ENCODE data around the gene MZF1. TPM values are rescaled to one million over a fixed set of nuclear protein-coding genes. Genes with fewer than 3 reads are reported as not detected.

MZF1 gene
- total RNA-seq, 1 donor from 2014 or later: 43.3 TPM

DNA sequence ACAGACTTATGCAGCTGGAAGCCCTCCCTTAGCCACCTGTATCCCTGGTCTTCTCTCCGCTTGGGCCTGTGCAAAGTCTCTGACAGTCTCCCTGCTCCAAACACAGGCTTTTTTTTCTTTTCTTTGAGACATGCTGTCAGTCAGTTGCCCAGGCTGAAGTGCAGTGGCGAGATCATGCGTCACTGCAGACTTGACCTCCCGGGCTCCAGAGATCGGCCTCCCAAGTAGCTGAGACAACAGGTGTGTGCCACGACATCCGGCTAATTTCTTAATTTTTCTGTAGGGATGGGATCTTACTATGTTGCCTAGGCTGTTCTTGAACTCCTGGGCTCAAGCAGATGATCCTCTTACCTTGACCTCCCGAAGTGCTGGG is 1.6 kb downstream of the MZF1 start:
- Mint-ChIP-seq H3K4me3 (peak overlapping the region; percentile 99), H3K36me3 (ENCODE audit: low read depth) (no peaks in the 10 kb centered on the region), H3K4me1 (peaks cover 37% of the 10 kb centered on the region), H3K27ac (ENCODE audit: unreplicated experiment) (no peak overlapping the region), H3K27me3 (ENCODE audit: low read depth) (peaks cover 6% of the 10 kb centered on the region), H3K9me3 (no peaks in the 10 kb centered on the region)
- TF ChIP-seq, protein P1, sequence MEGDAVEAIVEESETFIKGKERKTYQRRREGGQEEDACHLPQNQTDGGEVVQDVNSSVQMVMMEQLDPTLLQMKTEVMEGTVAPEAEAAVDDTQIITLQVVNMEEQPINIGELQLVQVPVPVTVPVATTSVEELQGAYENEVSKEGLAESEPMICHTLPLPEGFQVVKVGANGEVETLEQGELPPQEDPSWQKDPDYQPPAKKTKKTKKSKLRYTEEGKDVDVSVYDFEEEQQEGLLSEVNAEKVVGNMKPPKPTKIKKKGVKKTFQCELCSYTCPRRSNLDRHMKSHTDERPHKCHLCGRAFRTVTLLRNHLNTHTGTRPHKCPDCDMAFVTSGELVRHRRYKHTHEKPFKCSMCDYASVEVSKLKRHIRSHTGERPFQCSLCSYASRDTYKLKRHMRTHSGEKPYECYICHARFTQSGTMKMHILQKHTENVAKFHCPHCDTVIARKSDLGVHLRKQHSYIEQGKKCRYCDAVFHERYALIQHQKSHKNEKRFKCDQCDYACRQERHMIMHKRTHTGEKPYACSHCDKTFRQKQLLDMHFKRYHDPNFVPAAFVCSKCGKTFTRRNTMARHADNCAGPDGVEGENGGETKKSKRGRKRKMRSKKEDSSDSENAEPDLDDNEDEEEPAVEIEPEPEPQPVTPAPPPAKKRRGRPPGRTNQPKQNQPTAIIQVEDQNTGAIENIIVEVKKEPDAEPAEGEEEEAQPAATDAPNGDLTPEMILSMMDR (conservative IDR thresholded peaks at IDR 0.05): no peak
- no peak for DNase-seq (ENCODE audit: low read depth, low spot score)

DNA sequence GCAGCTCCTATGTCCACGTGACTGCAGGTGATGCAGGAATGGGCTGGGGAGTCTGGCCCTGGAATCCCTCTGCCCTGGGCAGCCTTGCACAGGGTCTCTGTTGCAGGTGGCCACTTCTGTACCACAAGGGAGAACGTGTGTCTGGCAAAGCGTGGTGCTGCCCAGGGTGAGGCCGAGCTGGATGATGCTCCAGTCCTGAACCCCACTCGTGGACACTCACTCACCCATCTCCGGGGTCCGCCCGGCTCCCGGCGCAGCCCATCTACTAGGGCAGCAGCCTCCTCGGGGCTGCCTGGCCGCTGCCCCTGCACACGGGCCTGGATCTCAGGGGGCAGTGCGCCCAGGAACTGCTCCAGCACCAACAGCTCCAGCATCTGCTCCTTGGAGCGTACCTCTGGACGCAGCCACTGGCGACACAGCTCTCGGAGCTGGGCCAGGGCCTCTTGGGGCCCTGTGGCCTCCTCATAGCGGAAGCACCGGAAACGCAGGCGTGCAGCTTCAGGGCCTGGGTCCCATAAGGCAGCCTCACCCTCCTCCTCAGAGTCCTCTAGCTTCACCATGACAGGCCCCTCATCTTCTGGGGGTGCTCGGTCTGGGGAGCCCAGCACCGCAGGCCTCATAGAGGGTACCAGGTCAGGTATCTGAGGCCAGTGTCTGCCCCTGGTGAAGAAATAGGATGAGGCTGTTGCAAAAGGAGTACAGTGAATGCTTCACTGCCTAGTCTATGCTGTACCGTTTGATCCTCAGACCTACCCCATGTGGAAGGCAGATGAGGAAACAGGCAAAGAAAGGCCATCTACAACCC is 2.2 kb downstream of the MZF1 start:
- Mint-ChIP-seq H3K4me1 (peaks cover 35% of the 10 kb centered on the region), H3K27ac (ENCODE audit: unreplicated experiment) (no peak overlapping the region), H3K27me3 (ENCODE audit: low read depth) (peaks cover 6% of the 10 kb centered on the region), H3K36me3 (ENCODE audit: low read depth) (no peaks in the 10 kb centered on the region), H3K4me3 (no peak overlapping the region), H3K9me3 (no peaks in the 10 kb centered on the region)
- no peak for DNase-seq (ENCODE audit: low read depth, low spot score)
- TF ChIP-seq, protein P1 (conservative IDR thresholded peaks at IDR 0.05): no peak

DNA sequence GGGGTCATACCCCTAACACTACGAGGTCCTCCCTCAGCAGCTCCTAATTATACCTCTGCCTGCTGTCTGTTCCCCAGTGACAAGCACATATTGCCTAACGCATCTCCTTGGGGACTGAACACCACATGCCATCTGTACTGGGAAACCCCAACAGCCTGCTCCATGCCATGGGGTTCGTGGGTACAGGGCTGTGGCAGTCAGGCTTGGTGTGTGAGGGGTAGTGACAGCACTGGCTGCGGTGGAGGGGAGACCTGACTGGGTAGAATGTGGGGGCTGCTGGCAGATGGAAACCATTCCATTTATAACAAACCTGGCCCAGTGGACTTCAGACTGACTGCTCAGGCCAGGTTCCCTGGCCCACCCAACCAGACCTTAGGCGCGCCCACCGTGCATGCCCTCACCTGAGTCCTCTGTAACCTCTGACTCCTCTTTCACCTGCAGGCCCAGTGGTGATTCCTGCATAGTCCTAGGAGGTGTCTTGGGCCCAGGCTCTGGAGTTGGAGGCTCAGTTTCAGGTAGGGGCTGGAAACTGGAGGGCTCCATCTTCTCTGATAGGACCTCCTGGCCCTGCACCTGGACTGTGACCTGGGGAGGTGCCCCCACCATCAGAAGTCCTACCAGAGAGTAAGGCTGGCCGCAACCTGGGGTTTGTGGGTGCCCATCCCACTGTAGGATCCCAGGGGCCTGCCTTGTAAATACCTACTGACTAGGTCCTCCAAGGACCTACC is 3.0 kb downstream of the MZF1 start:
- no peaks in the 10 kb centered on the region for H3K9me3 Mint-ChIP-seq
- H3K36me3 Mint-ChIP-seq (ENCODE audit: low read depth): no peaks in the 10 kb centered on the region
- H3K4me1 Mint-ChIP-seq: peaks cover 31% of the 10 kb centered on the region
- H3K4me3 Mint-ChIP-seq: peak overlapping the region; percentile 62
- H3K27ac Mint-ChIP-seq (ENCODE audit: unreplicated experiment): peak overlapping the region; percentile 84
- H3K27me3 Mint-ChIP-seq (ENCODE audit: low read depth): peaks cover 6% of the 10 kb centered on the region
- no peak for DNase-seq (ENCODE audit: low read depth, low spot score)
- TF ChIP-seq, protein P1 (conservative IDR thresholded peaks at IDR 0.05): no peak

DNA sequence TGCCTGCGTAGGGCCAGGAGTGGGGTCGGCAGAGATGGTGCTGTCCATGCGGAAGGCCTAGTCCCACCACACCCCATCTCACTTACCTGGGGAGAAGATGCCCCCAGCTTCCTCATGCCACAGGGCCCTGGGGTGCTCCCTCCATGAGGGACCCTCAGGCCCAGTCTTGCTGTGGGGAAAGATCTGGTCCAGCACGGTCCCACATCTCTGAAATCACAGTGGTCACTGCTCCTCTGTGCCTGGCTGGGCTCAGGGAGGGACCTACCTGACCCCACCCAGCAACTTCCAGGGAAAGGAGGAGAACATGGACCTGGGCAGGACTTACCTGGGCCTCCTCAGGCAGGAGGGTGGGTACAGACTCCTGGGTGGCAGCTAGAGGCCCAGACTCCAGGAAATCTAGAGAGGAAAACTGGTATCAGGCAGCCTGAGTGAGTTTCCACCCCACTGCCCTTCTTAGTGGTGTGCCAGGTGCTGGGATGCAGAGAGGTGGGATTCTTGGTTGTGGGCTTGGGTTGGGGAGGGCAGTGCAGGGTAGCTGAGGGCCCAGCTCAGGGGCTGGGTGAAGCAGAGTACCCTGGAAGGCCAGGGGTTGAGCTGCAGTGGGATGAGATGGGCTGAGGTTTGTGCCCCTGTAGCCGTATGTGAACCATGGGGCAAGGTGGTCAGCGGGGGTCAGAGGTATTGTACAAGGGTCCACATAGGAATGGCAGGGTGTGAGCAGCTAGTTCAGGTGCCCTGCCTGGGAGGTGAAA is 3.8 kb downstream of the MZF1 start:
- H3K9me3 Mint-ChIP-seq: no peaks in the 10 kb centered on the region
- H3K36me3 Mint-ChIP-seq (ENCODE audit: low read depth): no peaks in the 10 kb centered on the region
- peaks cover 27% of the 10 kb centered on the region for H3K4me1 Mint-ChIP-seq
- H3K27ac Mint-ChIP-seq (ENCODE audit: unreplicated experiment): no peak overlapping the region
- H3K4me3 Mint-ChIP-seq: peak overlapping the region; percentile 62
- no peak for DNase-seq (ENCODE audit: low read depth, low spot score)
- TF ChIP-seq, protein P1 (conservative IDR thresholded peaks at IDR 0.05): no peak
- H3K27me3 Mint-ChIP-seq (ENCODE audit: low read depth): peaks cover 6% of the 10 kb centered on the region

DNA sequence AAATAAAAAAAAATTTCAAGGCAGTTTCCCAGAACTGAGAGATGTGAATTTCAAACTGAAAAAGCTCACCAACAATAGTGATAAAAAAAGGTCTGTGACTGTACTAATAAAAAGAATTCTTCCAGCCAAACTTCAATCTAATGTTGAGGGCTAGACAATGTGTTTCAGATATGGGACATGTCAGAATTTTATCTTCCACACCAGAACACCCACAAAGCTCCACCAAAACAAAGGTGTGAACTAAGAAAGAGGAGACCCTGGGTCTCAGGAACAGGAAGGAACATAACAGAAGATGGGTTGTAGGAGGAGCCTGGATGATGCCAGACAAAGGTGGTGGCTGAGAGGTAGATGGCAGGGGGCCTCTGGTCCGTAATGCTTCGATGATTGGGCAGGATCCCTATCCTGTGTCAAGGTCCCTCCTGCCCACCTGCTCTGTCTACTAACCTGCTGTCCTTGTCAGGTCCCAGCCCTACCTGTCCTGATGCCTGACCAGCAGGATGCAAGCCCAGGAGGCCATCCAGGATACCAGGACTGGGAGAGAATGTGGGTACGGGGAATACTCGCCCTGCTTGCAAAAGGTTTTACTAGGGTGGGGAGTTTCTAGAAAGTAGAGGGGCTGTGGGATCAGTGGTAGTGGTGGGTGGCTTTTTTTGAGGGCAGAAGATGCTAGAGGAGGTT is 4.5 kb downstream of the MZF1 start:
- Mint-ChIP-seq H3K36me3 (ENCODE audit: low read depth) (peaks cover 5% of the 10 kb centered on the region), H3K27me3 (ENCODE audit: low read depth) (peaks cover 6% of the 10 kb centered on the region), H3K9me3 (no peaks in the 10 kb centered on the region), H3K4me3 (peak overlapping the region; percentile 69), H3K27ac (ENCODE audit: unreplicated experiment) (no peak overlapping the region), H3K4me1 (peaks cover 23% of the 10 kb centered on the region)
- TF ChIP-seq, protein P1 (conservative IDR thresholded peaks at IDR 0.05): no peak
- no peak for DNase-seq (ENCODE audit: low read depth, low spot score)
